Measurements from ENCODE around the gene EPHB2.
"Not testable (repeated sequence)": the region's sequence is repeated elsewhere in the genome, so short reads cannot be mapped to it uniquely, and the experiment has no call there.

Gene EPHB2

GRCh38 chr1:22824466-22824865 lies 113.8 kb downstream of the EPHB2 start:
- DNase-seq = no peak

- no peak for DNase-seq
These were observed 114.3 kb downstream of the EPHB2 start for GRCh38 chr1:22824975-22825374.

GRCh38 chr1:22825486-22826189 lies 115.0 kb downstream of the EPHB2 start:
- no peak for DNase-seq

GRCh38 chr1:22826604-22827580 lies 116.3 kb downstream of the EPHB2 start:
- DNase-seq = no peak

- DNase-seq = no peak
These were observed 117.2 kb downstream of the EPHB2 start for GRCh38 chr1:22827666-22828483.

- no peak for DNase-seq
These were observed 118.1 kb downstream of the EPHB2 start for GRCh38 chr1:22828484-22829308.

- DNase-seq = no peak
These were observed 118.8 kb downstream of the EPHB2 start for GRCh38 chr1:22829309-22829989.

GRCh38 chr1:22830041-22830566 lies 119.5 kb downstream of the EPHB2 start:
- DNase-seq = no peak

- DNase-seq = no peak
These were observed 120.2 kb downstream of the EPHB2 start for GRCh38 chr1:22830757-22831340.

- DNase-seq = no peak
These were observed 121.2 kb downstream of the EPHB2 start for GRCh38 chr1:22831729-22832413.

GRCh38 chr1:22832414-22832786 lies 121.8 kb downstream of the EPHB2 start:
- no peak for DNase-seq

- no peak for DNase-seq
These were observed 123.1 kb downstream of the EPHB2 start for GRCh38 chr1:22833699-22834098.

- not testable (repeated sequence) for DNase-seq
These were observed 123.8 kb downstream of the EPHB2 start for GRCh38 chr1:22834420-22834819.

- no peak for DNase-seq
These were observed 125.1 kb downstream of the EPHB2 start for GRCh38 chr1:22835636-22836319.

GRCh38 chr1:22836850-22837249 lies 126.2 kb downstream of the EPHB2 start:
- no peak for DNase-seq

GRCh38 chr1:22837332-22837731 lies 126.7 kb downstream of the EPHB2 start:
- no peak for DNase-seq

- no peak for DNase-seq
These were observed 128.3 kb downstream of the EPHB2 start for GRCh38 chr1:22838965-22839364.

- no peak for DNase-seq
These were observed 129.2 kb downstream of the EPHB2 start for GRCh38 chr1:22839806-22840205.

- no peak for DNase-seq
These were observed 130.5 kb downstream of the EPHB2 start for GRCh38 chr1:22841142-22841541.

GRCh38 chr1:22841860-22842281 lies 131.2 kb downstream of the EPHB2 start:
- DNase-seq = no peak

Data from activated T-cell treated with anti-CD3 and anti-CD28 coated beads for 4 hours (primary cell).